Measurements from ENCODE around the gene TRAPPC12. TPM values are rescaled to one million over a fixed set of nuclear protein-coding genes. Genes with fewer than 3 reads are reported as not detected.

TRAPPC12 gene
- total RNA-seq, 1 experiment from 2014 or later, result 86.0 TPM

DNA sequence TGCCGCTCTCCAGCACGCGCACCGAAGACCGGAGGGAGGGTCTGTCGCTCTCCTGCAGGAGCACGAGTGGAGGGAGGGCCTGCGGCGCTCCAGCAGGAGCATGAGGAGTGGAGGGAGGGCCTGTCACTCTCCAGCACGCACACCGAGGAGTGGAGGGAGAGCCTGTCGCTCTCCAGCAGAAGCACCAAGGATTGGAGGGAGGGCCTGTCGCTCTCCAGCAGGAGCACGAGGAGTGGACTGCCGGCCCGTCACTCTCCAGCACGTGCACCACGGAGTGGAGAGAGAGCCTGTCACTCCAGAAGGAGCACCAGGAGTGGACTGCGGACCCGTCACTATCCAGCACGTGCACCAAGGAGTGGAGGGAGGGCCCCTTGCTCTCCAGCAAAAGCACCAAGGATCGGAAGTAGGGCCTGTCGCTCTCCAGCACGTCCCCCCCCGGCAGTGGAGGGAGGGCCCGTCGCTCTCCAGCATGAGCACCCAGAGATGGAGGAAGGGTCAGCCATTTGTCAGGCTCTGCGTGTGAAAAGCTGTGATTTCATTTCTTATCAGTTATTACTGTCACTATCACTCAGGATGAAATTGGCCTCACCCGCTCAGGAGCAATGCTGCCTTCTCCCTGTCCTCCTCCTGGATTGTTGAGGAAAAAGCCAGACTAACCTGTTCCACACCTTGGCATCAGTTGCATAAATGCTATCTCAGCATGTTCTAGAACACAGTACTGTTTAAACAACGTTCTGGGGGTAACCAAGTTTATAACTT, 103.9 kb downstream of the TRAPPC12 start:
- Histone ChIP-seq H3K79me1 (ENCODE audit: insufficient read depth, low read depth, low read length, poor library complexity, severe bottlenecking) (no peaks in the 10 kb centered on the region), H3K79me2 (ENCODE audit: insufficient read depth, low read length) (no peaks in the 10 kb centered on the region), H4K5ac (ENCODE audit: insufficient read length, low read depth, low read length) (no peak overlapping the region), H2BK20ac (ENCODE audit: low read depth, low read length, poor library complexity, severe bottlenecking) (no peak overlapping the region), H2BK12ac (ENCODE audit: insufficient read length, low read depth, low read length) (no peak overlapping the region), H4K91ac (ENCODE audit: insufficient read length, low read depth, low read length) (no peak overlapping the region), H2AFZ (ENCODE audit: low read length) (no peak overlapping the region), H3K4ac (ENCODE audit: low read depth, low read length) (no peak overlapping the region), H3K14ac (ENCODE audit: insufficient read depth, low read length) (no peak overlapping the region), H3K27ac (ENCODE audit: insufficient read length, low read depth, low read length) (no peak overlapping the region), H2BK5ac (ENCODE audit: insufficient read length, low read length) (no peak overlapping the region), H4K8ac (replicated peaks; ENCODE audit: insufficient read length, low read depth, low read length) (no peak overlapping the region), H3K27me3 (ENCODE audit: insufficient read depth, low read length) (no peaks in the 10 kb centered on the region), H4K20me1 (ENCODE audit: control insufficient read depth, insufficient read depth, insufficient read length) (no peaks in the 10 kb centered on the region), H3K23ac (ENCODE audit: insufficient read length, low read depth, low read length) (no peak overlapping the region), H2BK120ac (ENCODE audit: low read depth, low read length, poor library complexity, severe bottlenecking) (no peak overlapping the region), H2AK5ac (ENCODE audit: insufficient read length, low read length) (no peak overlapping the region), H3T11ph (ENCODE audit: low read length) (no peak overlapping the region), H3K4me1 (ENCODE audit: insufficient read depth, low read length) (no peaks in the 10 kb centered on the region), H3K56ac (ENCODE audit: insufficient read length, low read depth, low read length) (no peak overlapping the region), H3K23me2 (ENCODE audit: insufficient read length, low read depth, low read length, poor library complexity, severe bottlenecking) (no peaks in the 10 kb centered on the region), H3K9ac (ENCODE audit: extremely low read depth, insufficient read length, low read length) (no peak overlapping the region), H3K9me3 (ENCODE audit: control insufficient read depth, low read depth, low read length) (no peaks in the 10 kb centered on the region), H2BK15ac (ENCODE audit: low read depth, low read length) (no peak overlapping the region), H3K4me2 (ENCODE audit: insufficient read depth, insufficient read length, low read length) (no peak overlapping the region), H3K18ac (ENCODE audit: insufficient read length, low read depth, low read length) (no peak overlapping the region)
- DNase-seq, result peak; percentile 98
- peaks cover 0 to 2% of the 10 kb centered on the region in 2 experiments; a peak in 1 of 4 replicates for H3K4me1 Mint-ChIP-seq
- no peak overlapping the region for H3K4me3 Mint-ChIP-seq
- H3K27ac Mint-ChIP-seq, result no peak overlapping the region; a peak in 1 of 7 replicates
- TF ChIP-seq, protein P1, sequence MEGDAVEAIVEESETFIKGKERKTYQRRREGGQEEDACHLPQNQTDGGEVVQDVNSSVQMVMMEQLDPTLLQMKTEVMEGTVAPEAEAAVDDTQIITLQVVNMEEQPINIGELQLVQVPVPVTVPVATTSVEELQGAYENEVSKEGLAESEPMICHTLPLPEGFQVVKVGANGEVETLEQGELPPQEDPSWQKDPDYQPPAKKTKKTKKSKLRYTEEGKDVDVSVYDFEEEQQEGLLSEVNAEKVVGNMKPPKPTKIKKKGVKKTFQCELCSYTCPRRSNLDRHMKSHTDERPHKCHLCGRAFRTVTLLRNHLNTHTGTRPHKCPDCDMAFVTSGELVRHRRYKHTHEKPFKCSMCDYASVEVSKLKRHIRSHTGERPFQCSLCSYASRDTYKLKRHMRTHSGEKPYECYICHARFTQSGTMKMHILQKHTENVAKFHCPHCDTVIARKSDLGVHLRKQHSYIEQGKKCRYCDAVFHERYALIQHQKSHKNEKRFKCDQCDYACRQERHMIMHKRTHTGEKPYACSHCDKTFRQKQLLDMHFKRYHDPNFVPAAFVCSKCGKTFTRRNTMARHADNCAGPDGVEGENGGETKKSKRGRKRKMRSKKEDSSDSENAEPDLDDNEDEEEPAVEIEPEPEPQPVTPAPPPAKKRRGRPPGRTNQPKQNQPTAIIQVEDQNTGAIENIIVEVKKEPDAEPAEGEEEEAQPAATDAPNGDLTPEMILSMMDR (conservative IDR thresholded peaks at IDR 0.05), result no peak
- H3K9me3 Mint-ChIP-seq, result peaks cover 3 to 8% of the 10 kb centered on the region in 2 experiments; a peak in 3 of 5 replicates
- peaks cover 23 to 44% (median 30%) of the 10 kb centered on the region in 3 experiments for H3K36me3 Mint-ChIP-seq (ENCODE audit: insufficient read depth in 1 of 3, low read depth in 3 of 3)
- peaks cover 1% of the 10 kb centered on the region; the same call in 1 of the 2 replicates for H3K27me3 Mint-ChIP-seq (ENCODE audit: low read depth)
- WGBS (ENCODE audit: extremely low coverage, insufficient read length, low lambda C conversion rate), result no CpG with 5 or more reads among the region's 30 CpGs

Measured in H9 (cell line).